ENCODE measurements around the gene CASP8. TPM values are rescaled to one million over a fixed set of nuclear protein-coding genes. Genes with fewer than 3 reads are reported as not detected.
A peak's percentile ranks its signal among the peaks of the same experiment; 100 is the strongest.

Gene CASP8
- 100 to 1,000 TPM in 1 of 4 donors, 10 to 100 TPM in 3; 32.0 to 262 (median 42.8) TPM for total RNA-seq

DNA sequence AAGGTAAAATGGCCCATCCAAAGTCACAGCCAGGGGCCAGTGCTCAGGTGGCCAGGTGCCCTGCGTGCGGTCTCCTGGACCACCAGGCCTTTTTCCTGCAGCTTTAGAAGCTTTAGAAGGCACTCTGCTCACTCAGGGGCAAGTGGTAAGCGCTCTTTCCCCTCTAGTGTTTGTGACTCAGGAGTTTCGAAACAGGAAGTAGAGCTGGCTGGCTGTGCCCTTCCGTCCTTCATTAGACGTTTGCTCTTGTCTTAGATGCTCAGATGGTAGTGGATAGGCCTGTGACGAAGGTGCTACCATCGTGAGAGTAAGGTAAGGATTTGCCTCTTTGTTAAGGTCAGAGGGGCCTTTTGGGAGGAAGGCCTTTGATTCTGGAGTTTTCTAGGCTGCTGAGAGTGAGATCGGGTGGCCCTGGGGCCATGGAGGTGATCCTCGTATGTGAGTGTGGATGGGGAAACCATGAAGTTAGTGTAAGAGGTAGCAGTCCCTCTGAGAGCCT lies at the start of gene CASP8:
CASP8 (plus strand) TSS at position 235 of the 499 bp plus-strand sequence. CDS start 5,951 bp downstream, outside the sequence.
- peaks cover 0 to 32% (median 10%) of the 10 kb centered on the region in 4 donors for H3K4me1 ChIP-seq
- H3K27ac ChIP-seq: peak within 1 kb of the TSS; percentile 74 to 96 (median 86)
- TF ChIP-seq, protein P1, sequence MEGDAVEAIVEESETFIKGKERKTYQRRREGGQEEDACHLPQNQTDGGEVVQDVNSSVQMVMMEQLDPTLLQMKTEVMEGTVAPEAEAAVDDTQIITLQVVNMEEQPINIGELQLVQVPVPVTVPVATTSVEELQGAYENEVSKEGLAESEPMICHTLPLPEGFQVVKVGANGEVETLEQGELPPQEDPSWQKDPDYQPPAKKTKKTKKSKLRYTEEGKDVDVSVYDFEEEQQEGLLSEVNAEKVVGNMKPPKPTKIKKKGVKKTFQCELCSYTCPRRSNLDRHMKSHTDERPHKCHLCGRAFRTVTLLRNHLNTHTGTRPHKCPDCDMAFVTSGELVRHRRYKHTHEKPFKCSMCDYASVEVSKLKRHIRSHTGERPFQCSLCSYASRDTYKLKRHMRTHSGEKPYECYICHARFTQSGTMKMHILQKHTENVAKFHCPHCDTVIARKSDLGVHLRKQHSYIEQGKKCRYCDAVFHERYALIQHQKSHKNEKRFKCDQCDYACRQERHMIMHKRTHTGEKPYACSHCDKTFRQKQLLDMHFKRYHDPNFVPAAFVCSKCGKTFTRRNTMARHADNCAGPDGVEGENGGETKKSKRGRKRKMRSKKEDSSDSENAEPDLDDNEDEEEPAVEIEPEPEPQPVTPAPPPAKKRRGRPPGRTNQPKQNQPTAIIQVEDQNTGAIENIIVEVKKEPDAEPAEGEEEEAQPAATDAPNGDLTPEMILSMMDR (IDR thresholded peaks at IDR 0.05): no peak
- peak; percentile 37 to 63 for TF ChIP-seq POLR2A (IDR thresholded peaks at IDR 0.05)
- peak in 2 of 3 donors; percentile 86 to 90 for DNase-seq
- peak within 1 kb of the TSS; percentile 33 to 73 (median 60) for H3K4me3 ChIP-seq
- no peaks in the 10 kb centered on the region for H3K27me3 ChIP-seq
- no peaks in the 10 kb centered on the region for H3K9me3 ChIP-seq
- H3K36me3 ChIP-seq: no peaks in the 10 kb centered on the region

DNA sequence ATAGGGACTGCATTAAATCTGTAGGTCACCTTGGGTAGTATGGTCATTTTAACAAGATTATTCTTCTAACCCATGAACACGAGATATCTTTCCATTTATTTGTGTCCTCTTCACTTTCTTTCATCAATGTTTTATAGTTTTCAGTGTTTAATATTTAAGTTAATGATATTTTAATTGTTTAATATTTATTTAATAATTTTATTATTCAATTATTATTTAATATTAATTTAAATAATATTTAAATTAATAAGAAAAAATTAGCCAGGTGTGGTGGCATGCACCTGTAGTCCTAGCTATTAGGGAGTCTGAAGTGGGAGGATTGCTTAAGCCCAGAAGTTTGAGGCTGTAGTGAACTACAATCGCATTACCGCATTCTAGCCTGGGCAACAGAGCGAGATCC lies 44.4 kb upstream of the CASP8 start:
- no peak for TF ChIP-seq POLR2A (IDR thresholded peaks at IDR 0.05)
- TF ChIP-seq, protein P1 (IDR thresholded peaks at IDR 0.05): no peak
- peaks cover 0 to 20% (median 0%) of the 10 kb centered on the region in 3 donors for H3K36me3 ChIP-seq
- peaks cover 0 to 21% (median 3%) of the 10 kb centered on the region in 4 donors for H3K4me1 ChIP-seq
- no peak overlapping the region for H3K27ac ChIP-seq
- no peaks in the 10 kb centered on the region for H3K9me3 ChIP-seq
- DNase-seq: no peak
- H3K27me3 ChIP-seq: no peaks in the 10 kb centered on the region
- no peak overlapping the region for H3K4me3 ChIP-seq

DNA sequence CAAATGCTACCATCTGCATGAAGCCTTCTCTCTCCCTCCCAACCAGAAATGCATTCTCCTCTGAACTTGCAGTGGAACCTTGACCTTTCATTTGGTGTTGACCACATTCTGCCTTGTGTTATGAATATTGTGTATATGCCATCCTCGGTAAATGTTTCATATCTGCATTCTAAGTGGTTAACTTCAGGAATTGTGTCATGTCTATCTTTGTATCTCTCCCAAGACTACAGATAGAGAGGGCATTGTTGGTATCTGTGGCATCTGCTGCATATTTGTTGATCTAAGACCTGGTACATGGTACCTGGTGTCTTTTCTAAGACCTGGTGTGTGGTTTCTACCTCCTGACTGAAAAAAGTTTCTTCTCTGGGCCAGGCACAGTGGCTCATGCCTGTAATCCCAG lies 43.4 kb upstream of the CASP8 start:
- no peaks in the 10 kb centered on the region for H3K27me3 ChIP-seq
- TF ChIP-seq, protein P1 (IDR thresholded peaks at IDR 0.05): no peak
- TF ChIP-seq POLR2A (IDR thresholded peaks at IDR 0.05): no peak
- H3K27ac ChIP-seq: no peak overlapping the region
- no peak overlapping the region for H3K4me3 ChIP-seq
- H3K4me1 ChIP-seq: peaks cover 0 to 24% (median under 1%) of the 10 kb centered on the region in 4 donors
- H3K36me3 ChIP-seq: peaks cover 0 to 20% (median 0%) of the 10 kb centered on the region in 3 donors
- no peak for DNase-seq
- H3K9me3 ChIP-seq: no peaks in the 10 kb centered on the region

DNA sequence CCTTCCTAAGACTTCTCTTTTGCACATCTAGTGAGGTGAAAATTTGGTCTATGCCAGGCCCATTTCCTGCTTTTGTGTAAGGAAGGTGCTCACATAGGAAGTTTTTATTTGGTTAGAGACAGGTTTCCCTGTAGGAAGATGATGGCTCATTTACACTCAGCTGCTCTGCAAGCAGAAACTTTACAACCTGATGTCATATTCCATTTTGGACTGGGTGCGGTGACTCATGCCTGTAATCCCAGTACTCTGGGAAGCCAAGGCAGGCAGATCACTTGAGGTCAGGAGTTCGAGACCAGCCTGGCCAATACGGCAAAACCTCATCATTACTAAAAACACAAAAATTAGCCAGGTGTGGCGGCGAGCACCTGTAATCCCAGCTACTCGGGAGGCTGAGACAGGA lies 41.6 kb upstream of the CASP8 start:
- Histone ChIP-seq H3K36me3 (peaks cover 0 to 20% (median 0%) of the 10 kb centered on the region in 3 donors), H3K4me1 (peaks cover 0 to 24% (median 0%) of the 10 kb centered on the region in 4 donors), H3K4me3 (no peak overlapping the region), H3K27ac (peak overlapping the region in 3 of 4 donors; percentile 52 to 89 (median 74)), H3K27me3 (no peaks in the 10 kb centered on the region), H3K9me3 (no peaks in the 10 kb centered on the region)
- TF ChIP-seq, protein P1 (IDR thresholded peaks at IDR 0.05): no peak
- no peak for TF ChIP-seq POLR2A (IDR thresholded peaks at IDR 0.05)
- DNase-seq: no peak

DNA sequence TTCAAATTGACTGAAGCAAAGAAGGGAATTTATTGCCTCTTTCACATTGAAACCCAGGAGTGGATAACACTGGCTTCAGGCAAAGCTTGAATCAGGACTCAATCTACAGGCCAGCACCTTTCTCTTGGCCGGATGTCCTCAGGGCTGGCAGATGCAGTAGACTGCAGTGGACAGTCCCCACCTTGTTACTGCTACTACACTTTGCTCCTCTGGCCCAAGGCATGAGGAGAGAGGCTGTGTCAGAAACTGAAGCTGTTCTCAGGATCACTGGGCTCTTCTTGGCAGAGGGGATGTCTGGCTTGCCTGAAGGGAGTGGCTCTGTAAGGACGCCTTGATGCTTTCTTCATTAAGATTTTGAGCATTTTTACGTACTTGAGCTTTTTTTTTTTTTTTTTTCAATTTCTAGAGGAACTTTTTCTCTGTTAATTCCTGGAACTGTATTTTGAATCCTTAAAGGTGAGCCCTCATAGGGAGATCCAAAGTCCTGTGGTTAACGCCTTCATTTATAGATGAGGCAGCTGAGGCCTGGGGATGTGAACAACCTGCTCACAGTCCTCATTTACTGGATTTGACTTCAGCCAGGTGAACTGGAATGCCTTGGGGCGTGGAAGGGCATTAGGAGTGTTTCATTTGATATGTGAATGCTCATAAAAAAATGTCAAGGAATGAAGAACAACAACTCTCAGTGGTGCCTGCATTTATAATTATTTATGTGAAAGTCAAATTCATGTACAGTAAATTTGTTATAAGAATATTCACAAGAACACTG lies 40.8 kb upstream of the CASP8 start:
- peak in 2 of 3 donors; percentile 52 to 78 for DNase-seq
- Histone ChIP-seq H3K27ac (peak overlapping the region in 3 of 4 donors; percentile 52 to 89 (median 74)), H3K27me3 (no peaks in the 10 kb centered on the region), H3K9me3 (no peaks in the 10 kb centered on the region), H3K4me1 (peaks cover 0 to 24% (median 0%) of the 10 kb centered on the region in 4 donors), H3K4me3 (no peak overlapping the region), H3K36me3 (peaks cover 0 to 20% (median 0%) of the 10 kb centered on the region in 3 donors)
- TF ChIP-seq POLR2A (IDR thresholded peaks at IDR 0.05): no peak
- TF ChIP-seq, protein P1 (IDR thresholded peaks at IDR 0.05): no peak

All from Peyer's patch (tissue), 4 donors.